DND-41 (cell line): ENCODE results near the gene CYB5R4.

Experiments used
- CTCF ChIP-seq: IDR thresholded peaks from 2 replicates; pipeline ENCODE4 v1.5.1; 2012; ENCODE audit warnings: borderline replicate concordance, low read length, moderate library complexity, mild to moderate bottlenecking; ENCODE audit not compliant: poor library complexity, severe bottlenecking; ENCODE audit errors: extremely low read depth
- EZH2 ChIP-seq: IDR thresholded peaks from 3 replicates; pipeline ENCODE4 v1.6.1; 2012; ENCODE audit warnings: borderline replicate concordance, low read depth, mild to moderate bottlenecking, moderate library complexity, low read length, inconsistent platforms; ENCODE audit not compliant: severe bottlenecking

- TF ChIP-seq CTCF = no peak
- no peak for TF ChIP-seq EZH2
Observed at GRCh38 chr6:84007871-84008270, 148.4 kb downstream of the CYB5R4 start.
